SIG-M5 treated with dmso at 0.1 percent for 504 hours (cell line): ENCODE data around the gene MAST4.

Experiments
- DNase-seq: peaks from one replicate; lab custom pipeline; 2025; ENCODE audit not compliant: unreplicated experiment; lab: John Stamatoyannopoulos, UW

MAST4 gene

DNA sequence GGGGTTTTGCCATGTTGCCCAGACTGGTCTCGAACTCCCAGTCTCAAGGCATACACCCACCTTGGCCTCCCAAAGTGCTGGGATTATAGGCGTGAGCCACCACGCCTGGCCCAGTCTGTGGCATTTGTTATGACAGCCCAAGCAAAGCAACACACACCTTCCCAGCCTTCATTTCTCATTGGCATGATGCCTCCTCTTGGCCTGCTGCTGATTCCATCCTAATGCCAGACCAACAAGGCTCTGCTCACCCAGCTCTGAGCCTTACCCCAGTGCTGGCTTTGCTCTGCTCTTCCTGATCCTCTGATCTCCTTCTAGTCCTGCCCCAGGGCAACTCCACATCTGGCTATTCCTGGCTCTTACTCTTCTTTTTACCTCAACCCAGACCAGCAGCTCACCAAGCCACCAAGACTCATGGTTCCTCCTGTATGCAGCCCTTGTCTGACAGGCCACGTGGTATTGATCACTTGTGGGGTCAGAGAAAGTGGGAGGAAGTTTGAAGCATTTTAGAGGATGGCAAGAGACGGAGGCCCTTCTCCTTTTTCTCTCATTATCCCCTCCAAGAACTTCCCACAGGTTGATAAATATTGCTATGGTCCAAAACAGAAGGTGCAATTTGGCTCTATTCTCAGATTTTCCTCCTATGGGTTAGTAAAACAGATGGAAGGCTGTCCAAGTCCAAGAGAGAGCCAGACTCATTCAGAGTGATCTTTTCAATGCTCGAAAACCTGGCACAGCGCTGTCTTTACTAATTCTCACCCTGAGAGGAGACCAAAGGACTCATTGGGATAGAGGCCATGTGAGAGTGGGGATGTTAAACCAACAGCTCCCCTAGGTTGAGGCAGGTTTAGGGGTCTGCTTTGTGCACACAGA, 599.4 kb downstream of the MAST4 start:
- DNase-seq, result peak; percentile 66

DNA sequence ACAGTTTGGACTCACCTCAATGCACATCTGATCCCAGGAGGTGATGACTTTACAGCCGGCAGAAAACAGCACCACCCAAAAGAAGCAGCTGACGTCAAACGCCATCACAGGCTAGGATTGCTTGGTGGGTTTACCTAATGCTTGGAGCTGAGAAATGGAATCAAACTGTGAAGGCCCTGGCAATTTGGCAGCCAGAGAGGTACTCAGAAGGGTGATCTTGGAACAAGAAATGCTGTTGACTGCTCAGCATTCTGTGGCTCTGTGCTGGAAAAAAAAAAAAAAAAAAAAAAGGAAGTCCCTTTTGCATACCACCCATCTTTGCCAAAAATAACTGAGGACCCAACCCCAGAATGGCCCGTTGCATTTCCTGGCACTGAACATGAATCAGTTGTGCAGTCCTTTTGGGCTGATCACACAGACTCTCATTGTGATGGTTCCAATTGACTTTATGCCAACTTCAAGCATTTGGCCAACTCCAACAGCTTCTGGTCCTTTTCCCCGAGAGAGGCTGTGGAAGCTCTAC, 600.4 kb downstream of the MAST4 start, which contains the start of gene CD180:
CD180 (minus strand) TSS at position 263 of the 523 bp plus-strand sequence; CDS start at position 105, 158 bp downstream.
- DNase-seq, result peak; percentile 55

DNA sequence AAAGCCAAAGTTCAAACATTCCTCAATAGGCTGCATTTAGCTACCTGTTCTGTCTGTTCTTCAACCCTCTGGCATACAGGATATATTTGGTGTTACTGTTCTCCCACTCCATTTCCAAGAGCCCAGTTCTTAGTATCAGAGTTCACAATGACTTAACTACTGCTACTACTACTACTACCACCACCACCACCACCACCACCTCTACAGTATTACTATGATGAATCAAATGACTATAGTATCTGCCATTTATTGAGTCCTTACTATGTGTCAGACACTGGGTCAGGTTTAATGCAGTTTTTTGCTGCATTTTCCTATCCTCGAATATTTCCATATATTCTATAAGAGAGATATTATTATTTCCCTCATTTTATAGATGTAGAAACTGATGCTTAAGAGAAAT, 601.3 kb downstream of the MAST4 start:
- DNase-seq, result no peak

GRCh38 chr5:67198917-67199316, 602.7 kb downstream of the MAST4 start:
- no peak for DNase-seq

GRCh38 chr5:67199859-67200258, 603.7 kb downstream of the MAST4 start:
- DNase-seq, result no peak

- no peak for DNase-seq
Observed at GRCh38 chr5:67200809-67201562, 604.8 kb downstream of the MAST4 start.

DNA sequence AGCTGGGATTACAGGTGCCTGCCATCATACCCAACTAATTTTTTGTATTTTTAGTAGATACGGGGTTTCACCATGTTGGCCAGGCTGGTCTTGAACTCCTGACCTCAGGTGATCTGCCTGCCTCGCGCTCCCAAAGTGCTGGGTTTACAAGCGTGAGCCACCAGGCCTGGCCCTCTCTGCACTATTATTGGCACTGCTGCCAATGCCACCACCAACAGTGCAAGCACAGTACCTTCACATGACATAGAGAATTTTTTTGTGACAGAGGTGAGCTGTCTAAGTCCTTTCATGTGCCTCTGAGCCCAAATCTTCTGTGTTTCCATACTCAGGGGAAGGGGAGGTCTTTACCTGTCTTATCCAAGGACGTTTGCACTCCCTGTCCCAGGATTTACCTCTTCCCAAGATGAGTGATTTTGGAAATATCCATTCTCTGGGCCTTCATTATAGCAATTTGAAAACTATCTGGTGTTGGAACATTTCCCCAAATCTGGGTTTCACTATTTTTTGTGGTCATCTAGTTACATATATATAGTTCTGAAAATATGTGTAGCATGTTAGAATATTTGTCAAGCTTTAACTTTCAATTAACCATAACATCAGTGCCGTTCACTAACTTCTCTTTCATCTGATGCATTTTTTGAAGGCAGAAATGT, 605.8 kb downstream of the MAST4 start:
- no peak for DNase-seq

DNA sequence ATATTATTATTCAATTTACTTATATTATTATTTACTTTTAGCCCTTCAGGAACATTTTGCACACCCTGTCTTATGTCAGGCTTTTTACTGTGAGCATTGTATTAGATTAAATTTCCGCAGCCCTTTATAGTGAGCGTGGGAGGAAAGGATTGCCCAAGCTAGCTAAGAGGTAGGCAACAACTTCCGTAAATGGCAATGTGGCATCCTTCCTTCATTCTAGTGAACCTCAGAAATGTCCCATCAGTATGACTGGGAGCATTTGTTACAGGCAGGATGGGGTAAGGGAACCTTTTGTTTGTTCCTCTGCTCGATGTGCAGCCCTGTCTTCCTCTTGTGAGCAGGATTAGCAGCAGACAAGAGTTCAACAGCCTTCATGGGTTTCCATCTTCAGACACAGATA, 606.6 kb downstream of the MAST4 start:
- DNase-seq, result peak; percentile 88

- DNase-seq, result no peak
Observed at GRCh38 chr5:67203701-67204074, 607.5 kb downstream of the MAST4 start.

DNA sequence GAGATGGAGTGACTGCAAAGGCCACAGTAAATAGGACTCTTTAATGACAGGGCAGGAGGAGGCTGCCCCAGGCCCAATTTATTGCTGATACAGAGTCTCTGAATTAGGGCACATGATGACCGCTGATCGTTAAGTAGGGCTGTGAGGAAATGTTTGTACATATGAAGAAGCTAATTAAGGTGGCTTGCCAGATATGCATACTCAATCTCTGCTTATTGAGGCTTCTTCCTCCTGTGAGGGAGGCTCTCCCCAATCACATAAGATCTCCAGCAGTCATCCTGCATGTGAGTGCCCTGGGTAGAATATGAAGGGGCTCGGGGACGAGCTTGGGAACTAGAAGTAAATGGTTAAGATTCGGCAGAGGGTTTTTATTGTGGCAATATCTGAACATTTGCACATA, 608.6 kb downstream of the MAST4 start:
- no peak for DNase-seq

DNA sequence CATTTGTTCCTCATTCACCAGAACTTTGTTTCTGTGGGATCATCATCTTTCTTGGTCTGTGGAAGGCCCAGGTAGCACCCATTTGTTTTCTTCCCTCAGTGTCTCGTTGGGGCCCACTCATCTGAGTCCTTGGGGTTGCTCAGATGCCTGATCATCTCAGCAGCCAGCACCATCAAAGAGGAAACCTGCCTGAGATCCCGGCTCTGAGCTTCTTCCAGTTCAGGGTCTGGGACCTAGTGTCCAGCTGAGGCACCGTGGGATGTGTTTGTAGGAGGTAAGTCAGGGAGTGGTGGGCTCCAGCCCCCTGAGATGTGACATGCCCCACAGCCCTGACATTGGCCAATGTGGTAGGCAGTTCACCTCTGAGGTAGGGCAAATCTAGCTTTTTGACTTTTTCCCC, 609.8 kb downstream of the MAST4 start:
- no peak for DNase-seq

DNA sequence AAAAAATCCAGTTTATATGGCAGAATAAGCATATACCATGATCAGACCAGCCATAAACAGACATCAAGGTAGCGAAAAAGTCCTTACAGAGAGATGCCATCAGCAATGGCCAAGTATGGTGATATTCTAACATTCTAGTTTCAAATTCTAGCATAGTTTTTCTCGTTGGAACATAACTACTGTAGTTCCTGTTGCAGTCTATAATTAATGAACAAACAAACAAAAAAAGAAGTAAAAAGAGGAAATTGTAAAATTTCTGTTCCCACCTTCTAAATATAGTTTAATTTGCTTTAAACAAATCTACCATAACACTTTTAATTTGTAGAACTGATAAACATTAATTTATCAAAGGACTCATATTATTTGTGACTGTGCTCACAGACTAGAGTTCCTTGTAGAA, 610.3 kb downstream of the MAST4 start:
- no peak for DNase-seq

- peak; percentile 90 for DNase-seq
Observed at GRCh38 chr5:67206929-67207328, 610.7 kb downstream of the MAST4 start.

DNA sequence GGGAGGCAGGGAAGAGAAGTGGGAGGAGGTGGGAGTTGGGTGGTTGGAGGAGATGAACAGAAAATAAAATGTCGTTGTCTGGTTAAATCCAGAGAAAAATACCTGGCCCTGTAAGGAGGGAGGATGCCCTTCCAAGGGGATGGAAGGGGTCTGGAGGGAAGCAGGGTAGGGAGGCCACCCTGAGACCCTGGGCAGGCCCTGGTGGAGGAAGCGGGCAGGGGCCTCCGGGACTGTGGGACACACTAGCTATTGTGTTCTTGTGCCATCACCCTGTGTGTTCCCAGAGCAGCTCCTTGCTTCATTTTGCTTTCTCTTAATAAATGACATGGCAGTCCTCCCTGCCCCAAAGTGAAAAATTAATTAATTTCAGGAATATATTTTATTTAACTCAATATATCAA, 612.2 kb downstream of the MAST4 start:
- DNase-seq, result no peak

DNA sequence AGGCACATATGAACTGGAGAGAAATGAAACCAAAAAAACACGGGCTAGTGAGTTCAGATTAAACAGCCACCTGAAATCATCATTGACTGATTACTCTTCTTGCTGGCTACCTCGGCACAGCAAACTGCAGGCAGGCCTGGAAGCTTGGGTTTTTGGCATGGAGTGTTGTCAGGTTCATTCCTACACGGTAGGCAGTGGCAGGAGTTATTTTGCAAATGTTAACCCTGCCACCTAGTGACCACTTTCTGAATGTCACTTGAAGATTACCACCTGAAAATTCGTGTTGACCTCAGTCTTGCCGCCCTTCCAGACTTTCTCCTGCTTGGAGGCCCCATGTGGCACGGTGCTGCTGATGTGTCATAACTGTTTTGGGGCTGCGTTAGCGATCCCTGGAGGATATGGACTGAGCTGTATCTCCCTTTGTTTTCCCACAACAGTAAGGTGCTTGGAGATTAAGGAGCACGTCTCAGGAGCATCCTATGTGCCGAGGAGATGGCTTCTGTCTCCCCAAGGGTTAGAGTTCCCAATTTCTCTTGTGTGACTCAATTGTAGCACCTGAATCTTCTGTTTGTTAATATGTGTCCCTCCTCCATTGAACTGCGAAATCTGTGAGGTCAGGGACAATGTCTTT, 613.1 kb downstream of the MAST4 start:
- DNase-seq, result peak; percentile 76

- no peak for DNase-seq
Observed at GRCh38 chr5:67211926-67212325, 615.7 kb downstream of the MAST4 start.

DNA sequence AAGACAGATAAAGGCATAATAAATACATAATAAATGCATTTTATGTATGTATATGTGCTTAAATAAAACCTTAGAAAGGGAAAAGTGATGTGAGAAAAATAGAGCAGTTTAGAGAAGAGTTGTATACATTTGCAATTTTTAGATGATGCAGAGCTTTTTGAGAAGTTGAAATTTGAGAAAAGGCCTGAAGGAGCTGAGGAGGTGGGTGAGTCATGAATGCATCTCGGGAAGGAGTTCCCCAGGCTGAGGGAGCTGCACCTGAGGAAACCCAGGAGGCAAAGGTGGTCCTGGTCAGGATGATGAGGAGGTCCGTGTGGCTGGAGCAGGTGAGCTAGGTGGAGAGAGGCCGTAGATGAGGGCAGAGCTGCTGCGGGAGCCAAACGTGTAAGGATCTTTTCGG, 617.8 kb downstream of the MAST4 start:
- no peak for DNase-seq

DNA sequence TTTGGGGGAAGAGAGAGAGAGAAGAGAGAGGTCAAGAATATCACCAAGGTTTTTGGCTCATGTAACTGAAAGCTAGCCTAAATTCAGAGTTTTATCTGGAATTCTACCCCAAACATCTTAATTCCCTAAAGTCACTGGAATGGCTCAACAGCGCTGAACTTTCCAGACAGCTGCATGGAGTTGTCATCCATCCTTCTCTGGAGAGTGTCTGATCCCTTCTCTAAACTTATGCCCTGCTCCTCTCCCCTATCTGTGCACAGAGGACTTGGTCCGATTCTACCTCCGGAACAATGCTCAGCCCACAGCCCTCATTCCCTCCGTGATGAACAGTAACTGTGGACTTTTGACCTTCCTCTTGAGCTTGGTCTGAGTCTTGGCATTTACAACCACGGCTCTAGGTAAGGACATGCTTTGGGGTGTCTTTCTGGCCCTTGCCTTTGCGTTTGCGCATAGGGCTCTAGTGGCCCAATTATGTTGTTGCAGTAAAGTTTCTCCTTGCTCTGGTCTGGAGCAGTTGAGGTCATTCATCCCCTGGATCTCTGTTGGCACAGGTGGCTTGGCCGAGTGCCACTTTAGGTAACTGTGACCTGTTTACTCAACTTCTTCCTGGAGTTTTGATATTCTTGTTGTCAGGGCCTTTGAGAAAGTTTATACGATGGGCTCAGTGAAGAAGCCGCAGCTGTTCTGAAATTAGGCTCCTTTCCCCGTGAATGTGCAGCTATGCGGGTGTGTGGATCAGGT, 618.7 kb downstream of the MAST4 start:
- DNase-seq, result peak; percentile 20

DNA sequence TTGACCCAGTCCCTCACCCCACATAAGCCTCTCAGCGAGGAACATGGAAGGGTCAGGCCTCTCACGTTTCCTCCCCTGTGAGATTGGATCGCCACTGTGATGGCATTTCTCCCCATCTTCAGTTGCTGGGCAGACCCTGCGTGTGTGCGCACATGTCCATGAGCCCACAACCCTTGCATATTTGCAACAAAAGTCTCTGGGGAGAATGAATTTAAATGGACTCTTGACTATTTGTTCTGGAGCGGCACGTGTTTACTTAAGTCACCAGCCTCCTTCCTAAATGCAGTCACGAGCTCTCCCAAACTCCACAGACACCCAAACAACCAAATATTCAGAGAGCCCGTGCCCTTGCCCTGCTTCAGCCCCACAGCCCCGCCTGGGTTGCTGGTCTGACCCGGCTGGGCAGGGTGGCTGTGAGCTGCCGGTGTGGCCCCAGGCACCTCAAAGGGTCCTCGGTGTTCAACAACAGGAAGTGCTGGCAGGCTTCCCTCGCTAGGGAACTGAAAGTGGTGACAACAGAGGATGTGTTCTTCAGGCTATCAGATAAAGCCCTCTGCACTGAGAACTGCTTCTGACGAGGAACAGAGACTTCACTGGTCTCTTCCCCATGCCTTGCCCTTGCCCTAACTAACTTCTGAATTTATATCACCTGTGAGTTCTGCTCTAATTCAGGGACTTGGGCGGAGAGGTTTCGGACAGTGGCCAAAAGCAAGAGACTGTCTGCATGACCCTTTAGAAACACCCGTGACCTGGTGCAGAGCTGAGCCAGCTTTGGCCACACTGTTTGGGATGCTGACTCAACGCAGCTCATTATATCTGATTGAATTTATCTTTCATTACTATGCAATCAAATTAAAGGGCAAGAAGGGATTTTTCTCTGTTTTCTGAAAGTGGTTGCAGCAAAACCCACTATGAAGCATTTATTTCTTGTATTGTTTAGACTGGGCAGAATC, 619.6 kb downstream of the MAST4 start:
- peak; percentile 93 for DNase-seq
